Endothelial cell (in vitro differentiated cells): ENCODE measurements around the gene SERINC5. TPM values are rescaled to one million over a fixed set of nuclear protein-coding genes. Genes with fewer than 3 reads are reported as not detected.

Experiments used
- DNase-seq: peaks from one replicate; pipeline ENCODE4 v3.0.0; 2021; ENCODE audit warnings: low spot score
- H3K27ac Mint-ChIP-seq: one replicate; pipeline ENCODE4 v1.8.0; 2021; ENCODE audit warnings: mixed read lengths, inconsistent platforms; ENCODE audit not compliant: unreplicated experiment
- H3K27me3 Mint-ChIP-seq: one replicate; pipeline ENCODE4 v1.8.0; 2021; ENCODE audit warnings: mild to moderate bottlenecking, moderate library complexity, mixed read lengths, inconsistent platforms; ENCODE audit not compliant: unreplicated experiment
- H3K36me3 Mint-ChIP-seq: one replicate; pipeline ENCODE4 v1.8.0; 2021; ENCODE audit warnings: mild to moderate bottlenecking, low read depth, mixed read lengths, inconsistent platforms; ENCODE audit not compliant: unreplicated experiment
- H3K4me1 Mint-ChIP-seq: one replicate; pipeline ENCODE4 v1.8.0; 2021; ENCODE audit warnings: mild to moderate bottlenecking, mixed read lengths, inconsistent platforms; ENCODE audit not compliant: unreplicated experiment
- H3K4me3 Mint-ChIP-seq: one replicate; pipeline ENCODE4 v1.8.0; 2021; ENCODE audit warnings: mild to moderate bottlenecking, mixed read lengths, inconsistent platforms; ENCODE audit not compliant: unreplicated experiment
- H3K9me3 Mint-ChIP-seq: one replicate; pipeline ENCODE4 v1.8.0; 2021; ENCODE audit warnings: mixed read lengths, inconsistent platforms; ENCODE audit not compliant: unreplicated experiment
- CTCF ChIP-seq: fragments of 200-600 bp; sonication (generic); IDR thresholded peaks from one replicate; pipeline ENCODE4 v1.5.0; 2021; ENCODE audit warnings: antibody characterized with exemption; ENCODE audit not compliant: unreplicated experiment
- total RNA-seq: library from RNA; stranded (reverse); fragmentation: NEBNext Ultra II Directional; extraction: Animal tissue kit (Norgen Biotek cat#: 25700); gene quantifications from one replicate; pipeline ENCODE4 v1.2.1, GENCODE V29; 2021; ENCODE audit not compliant: unreplicated experiment

Gene SERINC5
- total RNA-seq, 1 donor from 2014 or later, result 122 TPM

GRCh38 chr5:80255431-80255810 lies 427 bp downstream of the SERINC5 start:
- no peak for TF ChIP-seq CTCF
- H3K9me3 Mint-ChIP-seq, result no peaks in the 10 kb centered on the region
- peaks cover 22% of the 10 kb centered on the region for H3K36me3 Mint-ChIP-seq
- peaks cover 52% of the 10 kb centered on the region for H3K4me1 Mint-ChIP-seq
- peak overlapping the region; percentile 96 for H3K4me3 Mint-ChIP-seq
- DNase-seq, result peak; percentile 69
- peak overlapping the region; percentile 90 for H3K27ac Mint-ChIP-seq
- H3K27me3 Mint-ChIP-seq, result peaks cover 12% of the 10 kb centered on the region

DNA sequence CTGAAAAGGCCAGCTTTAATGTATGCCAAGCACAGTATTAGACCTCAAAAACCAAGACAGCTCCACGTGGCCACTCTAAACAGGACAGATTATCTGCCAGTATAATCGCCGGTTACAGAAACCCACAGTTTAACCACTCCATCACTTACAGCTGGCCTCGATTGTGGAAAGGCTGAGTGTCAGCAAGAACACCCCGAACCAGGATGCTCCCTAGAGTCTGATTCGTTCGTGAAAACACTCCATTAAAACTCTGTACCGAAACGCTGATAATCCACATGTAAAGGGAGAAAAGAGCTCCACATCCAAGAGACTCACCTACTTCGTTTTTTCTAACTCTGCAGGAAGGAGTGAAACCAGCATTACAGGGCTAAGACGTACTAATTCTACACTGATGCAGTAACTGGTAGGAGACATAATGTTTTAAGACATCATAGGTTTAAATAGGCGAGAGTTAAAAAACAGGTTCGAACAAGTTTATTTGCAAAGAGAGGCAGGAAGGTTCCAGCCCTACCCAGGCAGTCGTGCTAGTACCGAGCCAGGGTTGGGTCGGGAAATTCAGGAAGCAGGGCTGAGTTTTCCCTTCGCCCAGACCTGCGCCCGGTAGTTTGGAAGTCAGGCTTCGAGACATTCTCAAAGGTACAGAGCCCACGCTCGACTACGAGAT lies 949 bp downstream of the SERINC5 start:
- TF ChIP-seq CTCF, result no peak
- DNase-seq, result no peak
- H3K4me3 Mint-ChIP-seq, result peak overlapping the region; percentile 96
- H3K27ac Mint-ChIP-seq, result peak overlapping the region; percentile 90
- peaks cover 12% of the 10 kb centered on the region for H3K27me3 Mint-ChIP-seq
- H3K4me1 Mint-ChIP-seq, result peaks cover 54% of the 10 kb centered on the region
- peaks cover 25% of the 10 kb centered on the region for H3K36me3 Mint-ChIP-seq
- H3K9me3 Mint-ChIP-seq, result no peaks in the 10 kb centered on the region

DNA sequence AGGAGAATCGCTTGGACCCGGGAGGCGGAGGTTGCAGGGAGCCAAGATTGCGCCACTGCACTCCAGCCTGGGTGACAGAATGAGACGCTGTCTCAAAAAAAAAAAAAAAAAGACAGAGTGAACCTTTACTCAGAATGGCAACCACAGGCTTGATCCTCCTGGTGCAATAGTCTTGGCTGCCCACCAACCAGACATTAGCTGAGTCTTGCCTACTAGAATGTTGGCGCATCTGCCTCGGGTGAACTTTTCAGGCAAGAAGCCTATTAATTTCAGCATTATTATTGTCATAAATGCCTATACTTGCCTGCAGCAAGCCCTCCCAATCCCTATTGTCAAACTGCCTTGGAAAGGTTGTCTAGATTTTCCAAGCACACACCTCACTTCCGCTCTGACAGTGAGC lies 4.2 kb downstream of the SERINC5 start:
- Mint-ChIP-seq H3K27ac (no peak overlapping the region), H3K36me3 (peaks cover 27% of the 10 kb centered on the region), H3K9me3 (no peaks in the 10 kb centered on the region), H3K4me1 (peaks cover 60% of the 10 kb centered on the region), H3K4me3 (no peak overlapping the region), H3K27me3 (peaks cover 12% of the 10 kb centered on the region)
- TF ChIP-seq CTCF, result no peak
- no peak for DNase-seq

DNA sequence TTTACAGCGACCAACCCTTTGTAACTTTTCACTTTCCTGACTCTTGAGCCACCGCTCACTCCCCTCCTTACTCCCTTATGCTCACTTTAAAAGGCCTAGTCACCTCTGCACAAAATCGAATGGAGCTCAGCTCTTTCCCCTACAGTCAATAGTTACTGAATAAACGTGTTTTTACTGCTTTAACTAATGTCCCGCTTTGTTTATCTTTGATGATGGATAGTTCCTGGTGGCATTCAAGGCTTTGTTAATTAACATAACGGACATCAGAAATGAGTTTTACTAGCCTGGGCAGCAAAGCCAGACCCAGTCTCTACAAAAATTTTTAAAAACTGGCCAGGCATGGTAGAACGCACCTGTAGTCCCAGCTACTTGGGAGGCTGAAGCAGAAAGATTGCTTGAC lies 5.0 kb downstream of the SERINC5 start:
- Mint-ChIP-seq H3K4me3 (no peak overlapping the region), H3K4me1 (peaks cover 63% of the 10 kb centered on the region), H3K27ac (no peak overlapping the region), H3K36me3 (peaks cover 23% of the 10 kb centered on the region), H3K9me3 (no peaks in the 10 kb centered on the region), H3K27me3 (peaks cover 8% of the 10 kb centered on the region)
- DNase-seq, result no peak
- no peak for TF ChIP-seq CTCF

GRCh38 chr5:80249901-80250300 lies 5.9 kb downstream of the SERINC5 start:
- peak overlapping the region; percentile 67 for H3K27ac Mint-ChIP-seq
- TF ChIP-seq CTCF, result no peak
- peaks cover 6% of the 10 kb centered on the region for H3K27me3 Mint-ChIP-seq
- H3K9me3 Mint-ChIP-seq, result no peaks in the 10 kb centered on the region
- H3K4me1 Mint-ChIP-seq, result peaks cover 65% of the 10 kb centered on the region
- H3K36me3 Mint-ChIP-seq, result peaks cover 24% of the 10 kb centered on the region
- no peak for DNase-seq
- H3K4me3 Mint-ChIP-seq, result no peak overlapping the region
